ENCODE measurements around the gene GRK3.

- TF ChIP-seq POLR2A (IDR thresholded peaks at IDR 0.05), result no peak
- TF ChIP-seq CTCF (IDR thresholded peaks at IDR 0.05), result no peak
Observed at GRCh38 chr22:25710501-25710900, 146.0 kb downstream of the GRK3 start.
